ENCODE data around the gene PSTPIP1.

The PSTPIP1 gene

DNA sequence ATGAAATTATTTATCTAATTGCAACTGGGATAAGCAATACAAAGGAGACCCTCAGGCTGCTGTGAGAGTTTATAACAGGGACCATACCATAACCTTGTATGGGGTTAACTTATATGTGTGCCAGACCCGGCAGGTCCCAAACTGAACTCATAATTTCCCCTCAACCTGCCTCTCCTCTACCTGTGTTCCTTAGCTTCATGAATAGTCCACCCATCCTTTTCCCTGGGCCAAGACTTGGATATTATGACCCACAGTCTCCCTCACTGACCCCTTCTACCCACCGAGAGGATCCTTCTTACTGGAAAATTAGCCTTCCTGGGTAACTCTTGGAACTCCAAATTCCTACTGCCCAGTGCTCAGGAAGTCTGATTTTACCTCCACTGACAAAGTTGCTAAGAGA is 79.4 kb downstream of the PSTPIP1 start:
- in situ Hi-C loops (cut with HindIII; ENCODE audit: low sequenced_read_pairs) = no loop called here
- no peak for DNase-seq (ENCODE audit: low read depth, low spot score)

DNA sequence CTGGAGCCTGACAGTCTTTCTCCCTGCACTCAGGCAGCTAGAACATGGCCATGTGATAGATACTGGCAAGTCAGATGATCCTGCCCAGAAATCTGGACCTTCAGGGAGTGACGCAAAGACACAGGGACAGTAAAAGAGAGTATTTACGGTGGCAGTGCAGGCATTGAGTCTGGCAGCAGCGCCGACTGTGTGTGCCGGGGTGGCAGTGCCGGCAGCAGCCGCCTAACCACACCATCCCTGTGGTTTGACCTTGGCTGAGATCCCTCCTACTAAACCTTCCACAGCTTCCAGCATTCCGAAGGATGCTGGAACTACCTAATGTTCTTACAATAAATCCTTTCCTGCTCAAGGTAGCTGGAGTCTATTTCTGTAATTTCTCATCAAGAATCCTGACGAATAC is 80.6 kb downstream of the PSTPIP1 start:
- H3K4me3 ChIP-seq (ENCODE audit: low read depth, low read length) = no peak overlapping the region
- DNase-seq (ENCODE audit: low read depth, low spot score) = peak; percentile 29
- TF ChIP-seq, protein P1, sequence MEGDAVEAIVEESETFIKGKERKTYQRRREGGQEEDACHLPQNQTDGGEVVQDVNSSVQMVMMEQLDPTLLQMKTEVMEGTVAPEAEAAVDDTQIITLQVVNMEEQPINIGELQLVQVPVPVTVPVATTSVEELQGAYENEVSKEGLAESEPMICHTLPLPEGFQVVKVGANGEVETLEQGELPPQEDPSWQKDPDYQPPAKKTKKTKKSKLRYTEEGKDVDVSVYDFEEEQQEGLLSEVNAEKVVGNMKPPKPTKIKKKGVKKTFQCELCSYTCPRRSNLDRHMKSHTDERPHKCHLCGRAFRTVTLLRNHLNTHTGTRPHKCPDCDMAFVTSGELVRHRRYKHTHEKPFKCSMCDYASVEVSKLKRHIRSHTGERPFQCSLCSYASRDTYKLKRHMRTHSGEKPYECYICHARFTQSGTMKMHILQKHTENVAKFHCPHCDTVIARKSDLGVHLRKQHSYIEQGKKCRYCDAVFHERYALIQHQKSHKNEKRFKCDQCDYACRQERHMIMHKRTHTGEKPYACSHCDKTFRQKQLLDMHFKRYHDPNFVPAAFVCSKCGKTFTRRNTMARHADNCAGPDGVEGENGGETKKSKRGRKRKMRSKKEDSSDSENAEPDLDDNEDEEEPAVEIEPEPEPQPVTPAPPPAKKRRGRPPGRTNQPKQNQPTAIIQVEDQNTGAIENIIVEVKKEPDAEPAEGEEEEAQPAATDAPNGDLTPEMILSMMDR (IDR thresholded peaks at IDR 0.05; ENCODE audit: low read depth, low read length) = no peak
- in situ Hi-C loops (cut with HindIII; ENCODE audit: low sequenced_read_pairs) = no loop called here

More for the DNA sequence above, 79.4 kb downstream of the PSTPIP1 start:
- TF ChIP-seq, protein P1 (IDR thresholded peaks at IDR 0.05; ENCODE audit: low read depth, low read length) = no peak
- H3K4me3 ChIP-seq (ENCODE audit: low read depth, low read length) = no peak overlapping the region

- in situ Hi-C loops (cut with HindIII; ENCODE audit: low sequenced_read_pairs) = no loop called here
- DNase-seq (ENCODE audit: low read depth, low spot score) = no peak
- TF ChIP-seq, protein P1 (IDR thresholded peaks at IDR 0.05; ENCODE audit: low read depth, low read length) = no peak
- H3K4me3 ChIP-seq (ENCODE audit: low read depth, low read length) = no peak overlapping the region
Measured at GRCh38 chr15:77076323-77076915, 81.5 kb downstream of the PSTPIP1 start.

- DNase-seq (ENCODE audit: low read depth, low spot score) = no peak
- no peak overlapping the region for H3K4me3 ChIP-seq (ENCODE audit: low read depth, low read length)
- TF ChIP-seq, protein P1 (IDR thresholded peaks at IDR 0.05; ENCODE audit: low read depth, low read length) = no peak
- in situ Hi-C loops (cut with HindIII; ENCODE audit: low sequenced_read_pairs) = no loop called here
Measured at GRCh38 chr15:77081971-77082370, 87.0 kb downstream of the PSTPIP1 start.

GRCh38 chr15:77083381-77084160 is 88.6 kb downstream of the PSTPIP1 start:
- in situ Hi-C loops (cut with HindIII; ENCODE audit: low sequenced_read_pairs) = no loop called here
- TF ChIP-seq, protein P1 (IDR thresholded peaks at IDR 0.05; ENCODE audit: low read depth, low read length) = no peak
- DNase-seq (ENCODE audit: low read depth, low spot score) = peak; percentile 52
- peak overlapping the region; percentile 31 for H3K4me3 ChIP-seq (ENCODE audit: low read depth, low read length)

DNA sequence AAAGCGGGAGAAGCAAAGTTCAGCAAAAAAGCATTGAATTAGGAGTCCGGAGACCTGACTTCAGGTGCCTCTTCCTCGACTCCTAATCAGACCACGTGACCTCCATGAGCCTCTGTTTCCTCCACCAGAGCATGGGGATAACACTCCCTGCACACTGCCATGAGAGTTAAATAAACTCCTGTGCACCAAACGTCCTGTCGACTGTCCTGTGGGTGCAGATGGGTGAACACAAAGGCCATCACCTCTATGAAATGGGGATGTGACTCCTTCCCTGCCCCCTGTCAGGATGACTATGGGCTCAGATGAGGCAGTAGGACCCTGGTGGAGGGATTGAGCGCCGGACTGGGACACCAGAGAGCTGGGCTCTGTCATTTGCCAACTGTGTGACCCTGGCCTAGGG is 89.5 kb downstream of the PSTPIP1 start:
- no peak overlapping the region for H3K4me3 ChIP-seq (ENCODE audit: low read depth, low read length)
- TF ChIP-seq, protein P1 (IDR thresholded peaks at IDR 0.05; ENCODE audit: low read depth, low read length) = no peak
- in situ Hi-C loops (cut with HindIII; ENCODE audit: low sequenced_read_pairs) = no loop called here
- no peak for DNase-seq (ENCODE audit: low read depth, low spot score)

Measured in astrocyte of the spinal cord (primary cell).